ENCODE data around the gene RAP1GAP2.
"Not testable (repeated sequence)": the region's sequence is repeated elsewhere in the genome, so short reads cannot be mapped to it uniquely, and the experiment has no call there.

Gene RAP1GAP2

GRCh38 chr17:2885733-2886132 lies 89.5 kb downstream of the RAP1GAP2 start:
- no peak for TF ChIP-seq CTCF (IDR thresholded peaks at IDR 0.05; ENCODE audit: borderline replicate concordance, control extremely low read depth, extremely low read depth, insufficient read depth, missing control alignments)
- no peak for DNase-seq (ENCODE audit: low spot score)
- in situ Hi-C loops (cut with MboI; ENCODE audit: low sequenced_read_pairs, unreplicated experiment): no loop called here

GRCh38 chr17:2888326-2888725 lies 92.1 kb downstream of the RAP1GAP2 start:
- in situ Hi-C loops (cut with MboI; ENCODE audit: low sequenced_read_pairs, unreplicated experiment): no loop called here
- DNase-seq (ENCODE audit: low spot score): no peak
- TF ChIP-seq CTCF (IDR thresholded peaks at IDR 0.05; ENCODE audit: borderline replicate concordance, control extremely low read depth, extremely low read depth, insufficient read depth, missing control alignments): no peak

GRCh38 chr17:2889256-2889655 lies 93.0 kb downstream of the RAP1GAP2 start:
- DNase-seq (ENCODE audit: low spot score): no peak
- no peak for TF ChIP-seq CTCF (IDR thresholded peaks at IDR 0.05; ENCODE audit: borderline replicate concordance, control extremely low read depth, extremely low read depth, insufficient read depth, missing control alignments)
- in situ Hi-C loops (cut with MboI; ENCODE audit: low sequenced_read_pairs, unreplicated experiment): no loop called here

GRCh38 chr17:2890778-2891177 lies 94.5 kb downstream of the RAP1GAP2 start:
- DNase-seq (ENCODE audit: low spot score); in situ Hi-C loops (cut with MboI; ENCODE audit: low sequenced_read_pairs, unreplicated experiment): not testable (repeated sequence)

GRCh38 chr17:2892305-2892971 lies 96.2 kb downstream of the RAP1GAP2 start:
- in situ Hi-C loops (cut with MboI; ENCODE audit: low sequenced_read_pairs, unreplicated experiment): no loop called here
- no peak for TF ChIP-seq CTCF (IDR thresholded peaks at IDR 0.05; ENCODE audit: borderline replicate concordance, control extremely low read depth, extremely low read depth, insufficient read depth, missing control alignments)
- DNase-seq (ENCODE audit: low spot score): no peak

- in situ Hi-C loops (cut with MboI; ENCODE audit: low sequenced_read_pairs, unreplicated experiment): no loop called here
- no peak for TF ChIP-seq CTCF (IDR thresholded peaks at IDR 0.05; ENCODE audit: borderline replicate concordance, control extremely low read depth, extremely low read depth, insufficient read depth, missing control alignments)
- no peak for DNase-seq (ENCODE audit: low spot score)
Measured at GRCh38 chr17:2893422-2893914, 97.2 kb downstream of the RAP1GAP2 start.

- DNase-seq (ENCODE audit: low spot score): no peak
- in situ Hi-C loops (cut with MboI; ENCODE audit: low sequenced_read_pairs, unreplicated experiment): no loop called here
- no peak for TF ChIP-seq CTCF (IDR thresholded peaks at IDR 0.05; ENCODE audit: borderline replicate concordance, control extremely low read depth, extremely low read depth, insufficient read depth, missing control alignments)
Measured at GRCh38 chr17:2894782-2895181, 98.5 kb downstream of the RAP1GAP2 start.
